OCI-LY1 (cell line): ENCODE results near the gene CCNY.

ENCODE experiments used
- CTCF ChIP-seq: fragments of 200-600 bp; sonication (generic), shearing (Covaris generic); IDR thresholded peaks from 2 replicates; pipeline ENCODE4 v1.5.1; 2017; ENCODE audit warnings: mild to moderate bottlenecking, antibody characterized with exemption, low read length, moderate library complexity, mixed read lengths
- EZH2 ChIP-seq: fragments of 200-600 bp; sonication (generic), shearing (Covaris generic); IDR thresholded peaks from 2 replicates; pipeline ENCODE4 v1.8.0; 2017; ENCODE audit warnings: borderline replicate concordance, mixed run types, mild to moderate bottlenecking, antibody characterized with exemption, low read length, moderate library complexity, mixed read lengths

DNA sequence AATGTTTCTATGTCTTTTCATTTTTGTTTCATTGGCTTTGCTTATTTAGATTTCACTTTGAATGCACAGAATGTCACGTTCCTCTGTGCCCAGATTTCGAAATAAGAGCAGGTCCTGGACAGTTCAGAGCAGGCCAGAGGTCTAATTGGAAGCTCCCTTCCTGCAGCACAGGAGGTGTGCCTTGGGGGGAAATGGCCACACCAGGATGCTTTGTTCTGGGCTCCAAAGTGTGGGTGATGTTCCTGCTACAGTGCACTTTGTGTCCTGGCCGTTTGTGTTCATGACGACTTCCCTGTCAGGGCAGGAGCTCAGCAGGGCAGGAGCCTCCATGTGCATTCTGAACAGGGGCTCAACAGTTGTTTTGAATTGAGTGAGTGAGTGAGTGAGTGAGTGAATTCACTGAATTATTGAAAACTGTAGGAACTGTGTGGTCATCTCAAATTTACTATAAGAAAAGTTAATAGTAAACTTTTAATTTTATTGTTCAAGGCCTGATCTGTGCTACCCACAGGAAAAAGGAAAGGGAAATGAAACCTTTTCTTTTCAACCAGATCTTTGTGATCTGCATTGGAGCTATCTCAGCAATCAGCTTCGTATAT lies 159.3 kb downstream of the CCNY start:
- TF ChIP-seq CTCF: no peak
- TF ChIP-seq EZH2: no peak
